Mammary epithelial cell (primary cell): ENCODE results near the gene AP1S1.

Experiments
- CTCF ChIP-seq, 2 donors: IDR thresholded peaks in 1 of 2; conservative IDR thresholded peaks in 1 of 2; 2 replicates each; pipeline ENCODE4 v1.5.1; 2011 to 2012; ENCODE audit warnings: inconsistent platforms in 2 of 2, low read length in 2 of 2, mild to moderate bottlenecking in 2 of 2, control low read depth in 1 of 2, low read depth in 1 of 2; ENCODE audit not compliant: insufficient read depth in 1 of 2; ENCODE audit errors: extremely low read depth in 1 of 2
- EZH2 ChIP-seq: IDR thresholded peaks from 2 replicates; pipeline ENCODE4 v1.6.1; 2012; ENCODE audit warnings: low read length, inconsistent platforms, borderline replicate concordance

GRCh38 chr7:101174322-101174854, 20.1 kb downstream of the AP1S1 start:
- TF ChIP-seq EZH2: no peak
- no peak for TF ChIP-seq CTCF (conservative IDR thresholded peaks at IDR 0.05 in 1 of 2, IDR thresholded peaks at IDR 0.05 in 1 of 2; ENCODE audit: extremely low read depth in 1 of 2, insufficient read depth in 1 of 2, low read depth in 1 of 2, low read length in 2 of 2)
